OCI-LY7 (cell line): ENCODE data around the gene ZNF324B. TPM values are rescaled to one million over a fixed set of nuclear protein-coding genes. Genes with fewer than 3 reads are reported as not detected.

Experiments used
- BruUV-seq: library from RNA; stranded (reverse); fragments of 400-500 nt; replicated peaks from 2 replicates; lab custom pipeline; 2021; lab: Mats Ljungman, UMichigan
- CTCF ChIA-PET: fragments of 300-600 bp; sonication (Branson Sonifier 250); formaldehyde crosslinking; loops from one replicate; lab custom pipeline; 2022; ENCODE audit warnings: antibody characterized with exemption; ENCODE audit not compliant: unreplicated experiment; lab: Charles Lee
- POLR2A ChIA-PET: fragments of 300-600 bp; sonication (Branson Sonifier 250); formaldehyde crosslinking; loops from one replicate; lab custom pipeline; 2022; ENCODE audit warnings: antibody characterized with exemption; lab: Charles Lee
- DNase-seq: peaks from one replicate; pipeline ENCODE4 v3.0.0-alpha.2; 2015; ENCODE audit warnings: low spot score
- H2AFZ ChIP-seq: fragments of 200-600 bp; sonication (generic), shearing (Covaris generic); 2 replicates; pipeline ENCODE4 v1.6.1; 2014; ENCODE audit warnings: mild to moderate bottlenecking, antibody characterized with exemption, low read length, moderate library complexity
- H3K27ac ChIP-seq: fragments of 200-600 bp; sonication (generic); 2 replicates; pipeline ENCODE4 v1.5.1; 2014; ENCODE audit warnings: mixed run types, low read depth, mild to moderate bottlenecking, moderate library complexity, low read length, inconsistent platforms; ENCODE audit not compliant: poor library complexity, severe bottlenecking
- H3K36me3 ChIP-seq: fragments of 200-600 bp; sonication (generic); 2 replicates; pipeline ENCODE4 v1.6.1; 2014; ENCODE audit warnings: mild to moderate bottlenecking, antibody characterized with exemption, low read length, moderate library complexity, mixed read lengths; ENCODE audit not compliant: insufficient read depth
- H3K4me1 ChIP-seq: fragments of 200-600 bp; sonication (generic); 2 replicates; pipeline ENCODE4 v1.5.1; 2014; ENCODE audit warnings: mild to moderate bottlenecking, low read length; ENCODE audit not compliant: insufficient read depth, poor library complexity, severe bottlenecking
- H3K4me2 ChIP-seq: fragments of 200-600 bp; sonication (generic); 2 replicates; pipeline ENCODE4 v1.6.1; 2014; ENCODE audit warnings: mild to moderate bottlenecking, low read length
- H3K4me3 ChIP-seq: fragments of 200-600 bp; sonication (generic); 2 replicates; pipeline ENCODE4 v1.5.1; 2014; ENCODE audit warnings: mild to moderate bottlenecking, low read depth, low read length; ENCODE audit not compliant: poor library complexity, severe bottlenecking
- H3K79me2 ChIP-seq: fragments of 200-600 bp; sonication (generic); 2 replicates; pipeline ENCODE4 v1.6.1; 2016; ENCODE audit warnings: low read depth, mild to moderate bottlenecking, low read length, moderate library complexity, mixed read lengths; ENCODE audit not compliant: insufficient read depth
- H3K9me2 ChIP-seq: fragments of 200-600 bp; sonication (generic); 2 replicates; pipeline ENCODE4 v1.6.1; 2016; ENCODE audit warnings: mild to moderate bottlenecking, low read length, mixed read lengths; ENCODE audit not compliant: insufficient read depth
- H3K9me3 ChIP-seq: fragments of 200-600 bp; sonication (generic); 2 replicates; pipeline ENCODE4 v1.6.1; 2014; ENCODE audit warnings: mild to moderate bottlenecking, mixed run types, low read length, mixed read lengths
- H4K20me1 ChIP-seq: fragments of 200-600 bp; sonication (generic); 2 replicates; pipeline ENCODE4 v1.6.1; 2014; ENCODE audit warnings: mild to moderate bottlenecking, antibody characterized with exemption, low read length, moderate library complexity, mixed read lengths; ENCODE audit not compliant: insufficient read depth
- EZH2phosphoT487 ChIP-seq: fragments of 200-600 bp; sonication (generic); IDR thresholded peaks from 2 replicates; pipeline ENCODE4 v1.6.1; 2018; ENCODE audit warnings: low read depth, borderline replicate concordance, mild to moderate bottlenecking, mixed run types, antibody characterized with exemption, low read length, moderate library complexity, mixed read lengths
- intact Hi-C: fragments of 100-400 bp; cut with micrococcal nuclease; formaldehyde crosslinking; loops from one replicate; pipeline ENCODE4 v1.10.0; 2022; ENCODE audit not compliant: unreplicated experiment
- total RNA-seq, 2 experiments: library from RNA; depleted of rRNA in 1 of 2; stranded (reverse); fragments of >200 nt in 1 of 2; shearing (Covaris generic) in 1 of 2; gene quantifications; 2 replicates each; pipeline ENCODE4 v1.2.3, GENCODE V29; 2014 to 2022
- TF ChIP-seq, protein P1 (sequence below): fragments of 200-600 bp; sonication (generic); conservative IDR thresholded peaks from 2 replicates; pipeline ENCODE4 v1.5.1; 2014; ENCODE audit warnings: mild to moderate bottlenecking, antibody characterized with exemption, low read length, moderate library complexity, mixed read lengths

Gene ZNF324B
- total RNA-seq, 2 experiments from 2014 or later = 13.8 to 14.5 TPM

DNA sequence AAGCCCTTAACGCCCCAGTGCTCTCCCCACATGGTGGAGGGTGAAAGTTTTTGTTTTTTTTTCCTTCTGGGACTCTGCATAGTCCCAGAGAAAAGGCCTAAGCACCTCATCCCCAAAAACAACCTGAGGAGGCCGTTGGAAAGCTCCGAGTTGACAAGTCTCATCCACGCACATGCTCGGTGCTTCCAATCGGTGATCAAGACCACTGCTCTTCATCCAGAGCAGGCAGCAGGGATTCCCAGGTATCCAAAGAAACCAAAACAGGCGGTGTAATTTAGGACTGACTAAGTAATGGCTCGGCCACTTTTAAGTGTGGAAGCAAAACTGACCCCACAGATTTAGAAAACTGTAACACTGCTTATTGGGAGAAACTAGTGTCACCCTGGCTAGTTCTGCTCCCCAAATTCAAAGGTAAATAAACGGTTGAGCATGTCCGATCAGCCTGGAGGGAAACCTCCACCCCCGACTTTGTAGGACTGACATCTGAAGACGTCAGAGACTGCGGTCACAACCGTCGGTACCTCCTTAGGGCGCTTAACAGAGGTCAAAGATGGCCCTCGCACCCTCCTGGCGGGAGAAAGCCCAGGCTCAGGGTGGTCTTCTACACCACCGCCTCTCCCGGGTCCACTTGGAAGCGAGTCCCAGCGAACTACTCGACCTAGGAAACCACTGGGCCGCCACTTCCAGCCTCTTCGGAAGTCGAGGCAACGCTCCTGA, 23.7 kb downstream of the ZNF324B start:
- H3K36me3 ChIP-seq = peaks cover 19% of the 10 kb centered on the region
- no peaks in the 10 kb centered on the region for H3K9me3 ChIP-seq
- peaks cover 20% of the 10 kb centered on the region for H3K4me1 ChIP-seq
- no peak for DNase-seq
- H2AFZ ChIP-seq = peak overlapping the region; percentile 28; the same call in 1 of the 2 replicates
- no peaks in the 10 kb centered on the region for H3K79me2 ChIP-seq
- no peak for TF ChIP-seq EZH2phosphoT487
- TF ChIP-seq, protein P1, sequence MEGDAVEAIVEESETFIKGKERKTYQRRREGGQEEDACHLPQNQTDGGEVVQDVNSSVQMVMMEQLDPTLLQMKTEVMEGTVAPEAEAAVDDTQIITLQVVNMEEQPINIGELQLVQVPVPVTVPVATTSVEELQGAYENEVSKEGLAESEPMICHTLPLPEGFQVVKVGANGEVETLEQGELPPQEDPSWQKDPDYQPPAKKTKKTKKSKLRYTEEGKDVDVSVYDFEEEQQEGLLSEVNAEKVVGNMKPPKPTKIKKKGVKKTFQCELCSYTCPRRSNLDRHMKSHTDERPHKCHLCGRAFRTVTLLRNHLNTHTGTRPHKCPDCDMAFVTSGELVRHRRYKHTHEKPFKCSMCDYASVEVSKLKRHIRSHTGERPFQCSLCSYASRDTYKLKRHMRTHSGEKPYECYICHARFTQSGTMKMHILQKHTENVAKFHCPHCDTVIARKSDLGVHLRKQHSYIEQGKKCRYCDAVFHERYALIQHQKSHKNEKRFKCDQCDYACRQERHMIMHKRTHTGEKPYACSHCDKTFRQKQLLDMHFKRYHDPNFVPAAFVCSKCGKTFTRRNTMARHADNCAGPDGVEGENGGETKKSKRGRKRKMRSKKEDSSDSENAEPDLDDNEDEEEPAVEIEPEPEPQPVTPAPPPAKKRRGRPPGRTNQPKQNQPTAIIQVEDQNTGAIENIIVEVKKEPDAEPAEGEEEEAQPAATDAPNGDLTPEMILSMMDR = no peak
- H4K20me1 ChIP-seq = no peaks in the 10 kb centered on the region
- H3K27ac ChIP-seq = peak overlapping the region; percentile 77
- peak overlapping the region; percentile 92 for H3K4me2 ChIP-seq
- ChIA-PET POLR2A (no interaction called here), CTCF (no interaction called here)
- BruUV-seq = TSS peak; percentile 52
- intact Hi-C loops = loop anchor here (5.0 kb wide), 1 partner anchor 128 kb away; no protein-coding TSS in a partner anchor
- H3K9me2 ChIP-seq = no peaks in the 10 kb centered on the region
- peak overlapping the region; percentile 75 for H3K4me3 ChIP-seq

DNA sequence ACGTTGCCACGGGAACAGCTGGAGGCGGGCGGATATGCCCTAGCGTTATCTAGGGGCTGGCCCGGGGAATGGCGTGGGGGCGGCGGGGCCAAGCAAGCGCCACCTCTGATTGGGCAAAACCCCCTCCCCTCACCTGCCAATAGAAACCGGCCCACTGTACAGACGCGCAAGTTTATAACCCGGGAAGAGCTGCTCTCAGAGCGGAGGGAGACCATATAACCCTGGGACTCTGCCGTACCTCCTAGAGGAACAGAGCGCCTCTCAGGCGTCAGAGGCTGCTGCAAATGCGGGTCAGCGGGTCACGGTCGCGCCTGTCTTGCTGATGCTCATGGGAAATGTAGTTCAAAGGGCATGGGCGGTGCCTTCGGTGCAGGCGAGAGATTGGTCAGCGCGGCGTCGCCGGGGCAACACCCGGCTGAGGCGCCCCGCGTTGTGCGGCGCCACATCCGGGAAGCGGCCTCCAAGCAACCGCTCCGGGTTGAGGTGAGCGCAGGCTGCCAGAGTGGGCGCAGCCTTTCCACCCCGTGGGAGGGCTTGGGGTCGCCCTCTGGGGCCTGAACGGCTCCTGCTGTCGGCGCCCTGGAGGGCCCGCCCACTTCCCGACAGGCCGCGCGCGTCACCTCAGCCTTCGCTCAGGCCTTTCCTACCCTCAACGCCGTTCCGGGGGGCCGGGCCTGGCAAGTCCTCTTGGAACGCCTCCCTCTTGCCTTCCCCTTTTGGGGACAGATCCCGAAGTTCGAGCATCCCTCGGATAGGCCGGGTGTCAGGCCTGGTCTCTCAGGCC, 24.5 kb downstream of the ZNF324B start, which contains the start of gene ZNF446:
TSS of gene ZNF446 (plus strand) at position 639 of the 784 bp plus-strand sequence. CDS start 867 bp downstream, outside the sequence.
- intact Hi-C loops = loop anchor here (5.0 kb wide), 1 partner anchor 129 kb away; no protein-coding TSS in a partner anchor
- TF ChIP-seq, protein P1 = peak; percentile 29; the same call in 1 of the 2 replicates
- TF ChIP-seq EZH2phosphoT487 = no peak
- no peaks in the 10 kb centered on the region for H4K20me1 ChIP-seq
- peak within 1 kb of the TSS; percentile 48; the same call in 1 of the 2 replicates for H2AFZ ChIP-seq
- H3K9me2 ChIP-seq = no peaks in the 10 kb centered on the region
- peaks cover 19% of the 10 kb centered on the region for H3K36me3 ChIP-seq
- no peaks in the 10 kb centered on the region for H3K79me2 ChIP-seq
- peak within 1 kb of the TSS; percentile 92 for H3K4me2 ChIP-seq
- peak within 1 kb of the TSS; percentile 77 for H3K27ac ChIP-seq
- ChIA-PET POLR2A (no interaction called here), CTCF (no interaction called here)
- peaks cover 20% of the 10 kb centered on the region for H3K4me1 ChIP-seq
- no TSS peak for BruUV-seq
- no peaks in the 10 kb centered on the region for H3K9me3 ChIP-seq
- peak; percentile 97 for DNase-seq
- peak within 1 kb of the TSS; percentile 75 for H3K4me3 ChIP-seq
